H1 (cell line): ENCODE data around the gene MCC.

Source experiments
- BRCA1 ChIP-seq: IDR thresholded peaks from 2 replicates; pipeline ENCODE4 v1.6.1; 2012; ENCODE audit warnings: low read depth, low read length, improper control_type of control experiment
- CEBPB ChIP-seq: IDR thresholded peaks from 2 replicates; pipeline ENCODE4 v1.6.1; 2012; ENCODE audit warnings: low read depth, low read length
- CREB1 ChIP-seq: IDR thresholded peaks from 2 replicates; pipeline ENCODE4 v1.6.1; 2012; ENCODE audit warnings: inconsistent platforms
- EP300 ChIP-seq, 2 experiments: IDR thresholded peaks; 1 replicate in 1 of 2; 2 replicates in 1 of 2; pipeline ENCODE4 v1.6.1; 2011 to 2012; ENCODE audit warnings: low read depth in 2 of 2, low read length in 2 of 2, mild to moderate bottlenecking in 2 of 2, borderline replicate concordance in 1 of 2, inconsistent platforms in 1 of 2, moderate library complexity in 1 of 2
- EZH2 ChIP-seq: fragments of 200-600 bp; sonication (generic); IDR thresholded peaks from 2 replicates; pipeline ENCODE4 v1.7.1; 2012; ENCODE audit warnings: low read depth, mild to moderate bottlenecking, moderate library complexity, low read length, inconsistent platforms; ENCODE audit not compliant: severe bottlenecking
- RFX5 ChIP-seq: IDR thresholded peaks from 2 replicates; pipeline ENCODE4 v1.6.1; 2011; ENCODE audit warnings: low read depth, low read length, improper control_type of control experiment, borderline replicate concordance
- SP1 ChIP-seq: IDR thresholded peaks from 2 replicates; pipeline ENCODE4 v1.6.1; 2011; ENCODE audit warnings: low read depth, low read length
- TF ChIP-seq, protein P1 (sequence below), 3 experiments: IDR thresholded peaks; 1 replicate in 2 of 3; 2 replicates in 1 of 3; pipeline versions ENCODE4 v1.5.1 to v1.6.1; 2011; ENCODE audit warnings: low read length in 3 of 3, mild to moderate bottlenecking in 3 of 3, inconsistent platforms in 2 of 3, low read depth in 1 of 3, moderate library complexity in 1 of 3; ENCODE audit not compliant: insufficient read depth in 1 of 3; ENCODE audit errors: control extremely low read depth in 1 of 3

DNA sequence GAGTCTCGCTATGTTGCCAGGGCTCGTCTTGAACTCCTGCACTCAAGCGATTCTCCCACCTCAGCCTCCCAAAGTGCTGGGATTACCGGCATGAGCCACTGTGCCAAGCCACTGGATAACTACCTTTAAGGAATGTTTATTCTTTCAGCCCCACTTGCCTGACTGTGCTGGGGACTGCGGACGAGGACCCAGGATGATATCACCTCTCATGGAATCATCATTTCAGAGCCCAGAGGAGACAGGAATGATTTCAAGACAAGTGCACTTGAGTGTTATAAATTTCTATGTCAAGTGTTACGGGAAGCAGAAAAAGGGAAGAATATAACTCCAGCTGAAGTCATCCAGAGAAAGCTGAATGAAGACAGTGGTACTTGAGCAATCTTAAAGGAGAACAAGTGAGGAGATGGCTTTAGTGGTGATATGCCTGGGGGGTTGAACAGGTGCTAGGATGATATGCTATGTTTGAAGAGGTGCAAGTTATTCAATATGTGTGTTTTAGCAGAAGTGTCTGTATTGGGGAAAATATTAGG is 402.3 kb downstream of the MCC start:
- TF ChIP-seq, protein P1, sequence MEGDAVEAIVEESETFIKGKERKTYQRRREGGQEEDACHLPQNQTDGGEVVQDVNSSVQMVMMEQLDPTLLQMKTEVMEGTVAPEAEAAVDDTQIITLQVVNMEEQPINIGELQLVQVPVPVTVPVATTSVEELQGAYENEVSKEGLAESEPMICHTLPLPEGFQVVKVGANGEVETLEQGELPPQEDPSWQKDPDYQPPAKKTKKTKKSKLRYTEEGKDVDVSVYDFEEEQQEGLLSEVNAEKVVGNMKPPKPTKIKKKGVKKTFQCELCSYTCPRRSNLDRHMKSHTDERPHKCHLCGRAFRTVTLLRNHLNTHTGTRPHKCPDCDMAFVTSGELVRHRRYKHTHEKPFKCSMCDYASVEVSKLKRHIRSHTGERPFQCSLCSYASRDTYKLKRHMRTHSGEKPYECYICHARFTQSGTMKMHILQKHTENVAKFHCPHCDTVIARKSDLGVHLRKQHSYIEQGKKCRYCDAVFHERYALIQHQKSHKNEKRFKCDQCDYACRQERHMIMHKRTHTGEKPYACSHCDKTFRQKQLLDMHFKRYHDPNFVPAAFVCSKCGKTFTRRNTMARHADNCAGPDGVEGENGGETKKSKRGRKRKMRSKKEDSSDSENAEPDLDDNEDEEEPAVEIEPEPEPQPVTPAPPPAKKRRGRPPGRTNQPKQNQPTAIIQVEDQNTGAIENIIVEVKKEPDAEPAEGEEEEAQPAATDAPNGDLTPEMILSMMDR (IDR thresholded peaks at IDR 0.05; ENCODE audit: control extremely low read depth in 1 of 3, insufficient read depth in 1 of 3, low read depth in 1 of 3, low read length in 3 of 3): no peak
- TF ChIP-seq SP1 (no peak), EZH2 (no peak), RFX5 (no peak), CEBPB (no peak), CREB1 (no peak), BRCA1 (no peak), EP300 (IDR thresholded peaks at IDR 0.05; ENCODE audit: borderline replicate concordance in 1 of 2, low read depth in 2 of 2, low read length in 2 of 2) (no peak)
